Pancreas (tissue), 10 donors: Measurements from ENCODE around the gene GCNT2. TPM values are rescaled to one million over a fixed set of nuclear protein-coding genes. Genes with fewer than 3 reads are reported as not detected.
"Not testable (repeated sequence)": the region's sequence is repeated elsewhere in the genome, so short reads cannot be mapped to it uniquely, and the experiment has no call there.

Source experiments
- ATAC-seq, 4 donors: fragments of 200-7000 bp; cut with Tn5 transposase; one replicate each; pipeline versions ENCODE4 v1.8.0 to v1.9.1; 2020; ENCODE audit warnings: mild to moderate bottlenecking in 4 of 4, moderate library complexity in 4 of 4
- DNase-seq, 6 donors: peaks; one replicate each; pipeline ENCODE4 v3.0.0-alpha.2; 2020
- FAIRE-seq: peaks from 2 replicates; lab custom pipeline; 2012; peaks lifted over from hg19 to GRCh38; lab: Jason Lieb, UNC
- H3K27ac ChIP-seq, 4 donors: fragments of 200-600 bp; sonication (generic); 1 replicate in 3 of 4; 2 replicates in 1 of 4; pipeline versions ENCODE4 v1.5.0 to v1.8.0; 2020
- H3K27me3 ChIP-seq, 4 donors: fragments of 200-600 bp; one replicate each; pipeline ENCODE4 v1.8.0; 2021
- H3K36me3 ChIP-seq, 3 donors: fragments of 200-600 bp; sonication (generic) in 1 of 3; one replicate each; pipeline versions ENCODE4 v1.5.0 to v1.8.0; 2020 to 2021
- H3K4me1 ChIP-seq, 3 donors: fragments of 200-600 bp; one replicate each; pipeline ENCODE4 v1.8.0; 2021
- H3K4me3 ChIP-seq, 4 donors: fragments of 200-600 bp; sonication (generic) in 2 of 4; one replicate each; pipeline versions ENCODE4 v1.5.0 to v1.8.0; 2020 to 2021
- H3K9me3 ChIP-seq, 4 donors: fragments of 200-600 bp; one replicate each; pipeline ENCODE4 v1.8.0; 2021
- WGBS, 2 donors: extraction: QIAGEN DNeasy Blood & Tissue Kit; methylation state at CpG; one replicate each; pipeline ENCODE4 v1.1.7; 2013; 5-methylcytosine and 5-hydroxymethylcytosine counted together
- intact Hi-C, 3 donors: fragments of 100-400 bp; cut with DNase I; formaldehyde crosslinking; loops; one replicate each; pipeline versions ENCODE4 v1.11.1 to v1.14.2; 2022
- polyA plus RNA-seq, 2 donors: library from polyadenylated mRNA; stranded (reverse); fragments of 200-250 nt; gene quantifications; one replicate each; pipeline ENCODE4 v1.2.3, GENCODE V29; 2013
- total RNA-seq, 6 donors: library from RNA; stranded (reverse); fragmentation: NEBNext Ultra II Directional in 4 of 6; extraction: Animal tissue kit (Norgen Biotek cat#: 25700) in 4 of 6; gene quantifications; one replicate each; pipeline versions ENCODE4 v1.2.1 to v1.2.4, GENCODE V29; 2021 to 2023
- TF ChIP-seq, protein P1 (sequence below), 4 donors: fragments of 200-600 bp; sonication (generic) in 3 of 4; IDR thresholded peaks; one replicate each; pipeline versions ENCODE4 v1.5.0 to v1.8.0; 2021; ENCODE audit warnings: antibody characterized with exemption in 4 of 4
- donor health status: healthy with polysubstance abuse.
- donor health status: DM: no; HTN: no; CAD: no; lungs with moderate emphysema.
- donor health status: DM: no; HTN: no; CAD: no.
- donor health status: control.
- donor health status: control.
- donor health status: Bipolar disorder and iron deficiency.
- donor health status: DM: yes; HTN: yes; CAD: no.
- donor health status: DM: no; HTN: no; CAD: no.
- donor health status: DM: no; HTN: no; CAD: no.
- donor health status: DM: yes; HTN: yes; CAD: no.

Gene GCNT2
- total and polyA plus RNA-seq, 8 donors, result 0.91 to 8.3 (median 2.2) TPM

DNA sequence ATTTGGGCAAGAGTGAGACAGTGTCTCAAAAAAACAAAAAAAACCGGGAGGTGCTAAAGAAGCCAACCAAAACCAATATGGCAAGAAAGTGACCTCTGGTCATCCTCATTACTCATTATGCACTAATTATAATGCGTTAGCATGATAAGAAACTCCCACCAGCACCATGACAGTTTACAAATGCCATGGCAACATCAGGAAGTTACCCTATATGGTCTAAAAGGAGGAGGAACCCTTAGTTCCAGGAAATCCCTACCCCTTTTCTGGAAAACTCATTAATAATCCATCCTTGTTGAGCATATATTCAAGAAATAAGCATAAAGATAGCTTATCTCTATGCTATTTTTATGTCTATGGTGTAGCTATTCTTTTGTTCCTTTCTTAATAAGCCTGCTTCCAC lies 141.6 kb downstream of the GCNT2 start:
- Histone ChIP-seq H3K4me1 (no peaks in the 10 kb centered on the region), H3K36me3 (no peaks in the 10 kb centered on the region), H3K4me3 (no peak overlapping the region), H3K27ac (no peak overlapping the region), H3K27me3 (no peaks in the 10 kb centered on the region), H3K9me3 (no peaks in the 10 kb centered on the region)
- intact Hi-C loops, result no loop called here
- TF ChIP-seq, protein P1, sequence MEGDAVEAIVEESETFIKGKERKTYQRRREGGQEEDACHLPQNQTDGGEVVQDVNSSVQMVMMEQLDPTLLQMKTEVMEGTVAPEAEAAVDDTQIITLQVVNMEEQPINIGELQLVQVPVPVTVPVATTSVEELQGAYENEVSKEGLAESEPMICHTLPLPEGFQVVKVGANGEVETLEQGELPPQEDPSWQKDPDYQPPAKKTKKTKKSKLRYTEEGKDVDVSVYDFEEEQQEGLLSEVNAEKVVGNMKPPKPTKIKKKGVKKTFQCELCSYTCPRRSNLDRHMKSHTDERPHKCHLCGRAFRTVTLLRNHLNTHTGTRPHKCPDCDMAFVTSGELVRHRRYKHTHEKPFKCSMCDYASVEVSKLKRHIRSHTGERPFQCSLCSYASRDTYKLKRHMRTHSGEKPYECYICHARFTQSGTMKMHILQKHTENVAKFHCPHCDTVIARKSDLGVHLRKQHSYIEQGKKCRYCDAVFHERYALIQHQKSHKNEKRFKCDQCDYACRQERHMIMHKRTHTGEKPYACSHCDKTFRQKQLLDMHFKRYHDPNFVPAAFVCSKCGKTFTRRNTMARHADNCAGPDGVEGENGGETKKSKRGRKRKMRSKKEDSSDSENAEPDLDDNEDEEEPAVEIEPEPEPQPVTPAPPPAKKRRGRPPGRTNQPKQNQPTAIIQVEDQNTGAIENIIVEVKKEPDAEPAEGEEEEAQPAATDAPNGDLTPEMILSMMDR (IDR thresholded peaks at IDR 0.05), result no peak
- no peak for DNase-seq
- no peak for ATAC-seq
- FAIRE-seq, result no peak
- WGBS, 2 donors, result 86 to 100% methylated on average over 2 of the region's 2 CpGs

DNA sequence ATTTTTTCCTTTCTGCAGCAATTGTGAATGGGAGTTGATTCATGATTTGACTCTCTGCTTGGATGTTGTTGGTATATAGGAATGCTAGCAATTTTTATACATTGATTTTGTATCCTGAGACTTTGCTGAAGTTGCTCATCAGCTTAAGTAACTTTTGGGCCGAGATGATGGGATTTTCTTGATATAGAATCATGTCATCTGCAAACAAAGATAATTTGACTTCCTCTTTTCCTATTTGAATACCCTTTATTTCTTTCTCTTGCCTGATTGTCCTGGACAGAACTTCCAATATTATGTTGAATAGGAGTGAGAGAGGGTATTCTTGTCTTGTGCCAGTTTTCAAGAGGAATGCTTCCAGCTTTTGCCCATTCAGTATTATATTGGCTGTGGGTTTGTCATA lies 144.4 kb downstream of the GCNT2 start:
- 34 to 42% methylated on average over 1 of the region's 1 CpG for WGBS, 2 donors

DNA sequence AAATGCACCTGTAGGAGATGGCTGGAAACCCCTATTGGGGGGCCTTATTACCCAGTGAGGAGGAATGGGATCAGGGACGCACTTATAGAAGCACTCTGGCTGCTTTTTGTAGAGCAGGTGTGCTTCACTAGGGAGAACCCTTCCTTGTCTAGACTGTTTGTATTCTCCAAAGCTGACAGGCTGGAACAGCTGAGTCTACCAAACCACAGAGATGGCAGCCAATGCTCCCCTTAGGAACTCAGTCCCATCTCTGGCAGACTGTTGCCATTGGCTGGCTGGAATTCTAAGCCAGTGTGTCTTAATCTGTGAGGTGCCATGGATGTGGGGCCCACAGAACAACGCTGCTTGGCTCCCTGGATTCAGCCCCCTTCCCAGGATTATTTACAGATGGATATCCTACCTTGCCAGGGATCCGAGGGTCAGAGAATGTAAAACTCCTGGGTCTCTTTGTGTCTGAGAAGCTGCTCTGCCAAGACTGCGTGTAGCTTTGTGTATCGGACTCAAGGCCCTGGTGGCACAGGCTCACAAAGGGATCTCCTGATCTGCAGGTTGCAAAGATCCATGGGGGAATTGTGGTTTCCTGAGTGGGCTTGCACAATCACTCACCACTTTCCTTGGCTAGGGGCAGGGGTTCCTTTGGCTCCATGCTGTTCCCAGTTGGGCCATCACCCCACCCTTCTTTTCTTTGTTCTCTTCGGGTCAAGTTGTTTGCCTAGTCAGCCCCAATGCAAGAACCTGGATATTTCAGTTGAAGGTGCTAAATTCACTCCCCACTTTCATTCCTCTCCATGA lies 147.2 kb downstream of the GCNT2 start:
- Histone ChIP-seq H3K9me3 (no peaks in the 10 kb centered on the region), H3K4me1 (no peaks in the 10 kb centered on the region), H3K4me3 (no peak overlapping the region), H3K27me3 (no peaks in the 10 kb centered on the region), H3K36me3 (no peaks in the 10 kb centered on the region), H3K27ac (no peak overlapping the region)
- TF ChIP-seq, protein P1 (IDR thresholded peaks at IDR 0.05), result no peak
- no peak for FAIRE-seq
- WGBS, 2 donors, result 82 to 84% methylated on average over 6 of the region's 6 CpGs
- ATAC-seq, result no peak
- intact Hi-C loops, result no loop called here
- DNase-seq, result no peak

More for the DNA sequence above, 144.4 kb downstream of the GCNT2 start:
- H3K4me3 ChIP-seq, H3K9me3 ChIP-seq, H3K27ac ChIP-seq, H3K36me3 ChIP-seq, DNase-seq, FAIRE-seq, H3K4me1 ChIP-seq, ATAC-seq, intact Hi-C loops, H3K27me3 ChIP-seq: not testable (repeated sequence)

DNA sequence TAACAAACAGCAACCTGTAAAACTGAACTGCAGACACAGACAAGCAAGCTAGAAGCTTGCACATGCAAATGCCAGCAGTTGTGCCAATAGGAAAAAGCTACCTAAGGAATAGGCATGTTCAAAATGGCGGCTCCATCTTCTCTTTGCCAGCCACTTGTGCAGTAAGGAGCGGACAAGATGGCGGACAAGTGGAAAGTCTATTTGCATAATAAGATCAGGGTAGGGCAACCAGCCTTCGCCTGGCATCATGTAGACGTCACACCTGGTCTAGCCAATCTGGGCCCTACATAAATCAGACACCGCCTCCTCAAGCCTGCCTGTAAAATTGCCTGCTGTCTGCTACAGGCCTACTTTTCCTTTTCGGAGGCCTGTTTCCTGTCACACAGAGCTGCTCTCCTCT lies 155.3 kb downstream of the GCNT2 start:
- Histone ChIP-seq H3K9me3 (no peaks in the 10 kb centered on the region), H3K27ac (no peak overlapping the region), H3K36me3 (no peaks in the 10 kb centered on the region), H3K4me1 (no peaks in the 10 kb centered on the region), H3K4me3 (no peak overlapping the region), H3K27me3 (no peaks in the 10 kb centered on the region)
- WGBS, 2 donors, result 92 to 98% methylated on average over 7 of the region's 7 CpGs
- ATAC-seq (no peak), FAIRE-seq (no peak), DNase-seq (no peak)
- TF ChIP-seq, protein P1 (IDR thresholded peaks at IDR 0.05), result no peak
- intact Hi-C loops, result no loop called here

DNA sequence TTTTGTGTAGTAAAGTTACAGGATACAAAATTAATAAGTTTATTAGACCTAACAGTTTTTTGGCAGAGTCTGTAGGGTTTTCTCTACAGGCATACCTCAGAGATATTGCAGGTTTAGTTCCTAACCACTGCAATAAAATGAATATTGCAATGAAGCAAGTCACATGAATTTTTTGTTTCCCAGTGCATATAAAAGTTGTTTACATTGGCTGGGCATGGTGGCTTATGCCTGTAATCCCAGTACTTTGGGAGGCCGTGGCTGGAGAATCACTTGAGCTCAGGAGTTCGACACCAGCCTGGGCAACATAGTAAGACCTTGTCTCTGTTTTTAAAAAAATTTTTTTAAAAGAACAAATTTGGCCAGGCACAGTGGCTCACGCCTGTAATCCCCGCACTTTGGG lies 157.3 kb downstream of the GCNT2 start:
- no peak for DNase-seq
- H3K4me1 ChIP-seq, result no peaks in the 10 kb centered on the region
- 86 to 93% methylated on average over 4 of the region's 4 CpGs for WGBS, 2 donors
- H3K27ac ChIP-seq, result no peak overlapping the region
- H3K36me3 ChIP-seq, result no peaks in the 10 kb centered on the region
- H3K4me3 ChIP-seq, result no peak overlapping the region
- TF ChIP-seq, protein P1 (IDR thresholded peaks at IDR 0.05), result no peak
- no peak for FAIRE-seq
- intact Hi-C loops, result no loop called here
- no peaks in the 10 kb centered on the region for H3K27me3 ChIP-seq
- ATAC-seq, result no peak
- H3K9me3 ChIP-seq, result no peaks in the 10 kb centered on the region

Other genes with a start within 250 kb of the GCNT2 start
- gene TFAP2A, start 106.3 kb upstream of the GCNT2 start, total RNA-seq, result 1 to 10 TPM in 1 of 6 donors, under 1 TPM in 5; 0.14 to 1.3 (median 0.23) TPM
- under 1 TPM; 0.12 to 0.42 TPM for gene TFAP2A, start 106.3 kb upstream of the GCNT2 start, polyA plus RNA-seq
- gene C6orf52, start 173.3 kb downstream of the GCNT2 start, total RNA-seq, result 1 to 10 TPM in 2 of 6 donors, under 1 TPM in 4; 0.62 to 2.4 (median 0.95) TPM
- gene C6orf52, start 173.3 kb downstream of the GCNT2 start, polyA plus RNA-seq, result 1 to 10 TPM in 1 of 2 donors, under 1 TPM in 1; 0.80 to 2.7 TPM
- gene PAK1IP1, start 173.6 kb downstream of the GCNT2 start, total RNA-seq, result 1 to 10 TPM; 2.4 to 7.3 (median 5.2) TPM
- gene PAK1IP1, start 173.6 kb downstream of the GCNT2 start, polyA plus RNA-seq, result 1 to 10 TPM; 3.4 to 6.6 TPM
- 10 to 100 TPM; 25.4 to 54.9 (median 36.5) TPM for gene TMEM14C, start 201.7 kb downstream of the GCNT2 start, total RNA-seq
- 10 to 100 TPM; 54.5 to 79.0 TPM for gene TMEM14C, start 201.7 kb downstream of the GCNT2 start, polyA plus RNA-seq
- gene TMEM14B, start 226.5 kb downstream of the GCNT2 start, total RNA-seq, result 10 to 100 TPM; 25.9 to 39.0 (median 33.5) TPM
- 10 to 100 TPM; 37.0 to 52.1 TPM for gene TMEM14B, start 226.5 kb downstream of the GCNT2 start, polyA plus RNA-seq